ENCODE results near the gene MYO3B.

Gene MYO3B

GRCh38 chr2:170258382-170258781, 80.4 kb downstream of the MYO3B start:
- Histone ChIP-seq H3K27ac (ENCODE audit: low read length, poor library complexity, severe bottlenecking) (no peak overlapping the region), H3K4me3 (ENCODE audit: insufficient read depth in 1 of 2, low read depth in 1 of 2, low read length in 2 of 2) (no peak overlapping the region), H3K9ac (ENCODE audit: low read length) (no peak overlapping the region), H3K27me3 (ENCODE audit: control insufficient read depth in 1 of 2, insufficient read depth in 1 of 2, low read length in 2 of 2) (peaks cover 0 to 12% of the 10 kb centered on the region in 2 experiments), H3K4me2 (ENCODE audit: low read length, poor library complexity, severe bottlenecking) (no peak overlapping the region), H3K79me1 (replicated peaks; ENCODE audit: low read length, poor library complexity, severe bottlenecking) (no peaks in the 10 kb centered on the region), H2BK120ac (ENCODE audit: low read depth, low read length) (no peak overlapping the region), H2BK5ac (ENCODE audit: low read depth, low read length, poor library complexity, severe bottlenecking) (no peak overlapping the region), H3K4ac (ENCODE audit: low read depth in 1 of 2, low read length in 2 of 2) (no peak overlapping the region), H3K14ac (ENCODE audit: low read length in 2 of 2) (no peak overlapping the region), H3K23ac (ENCODE audit: low read length in 2 of 2) (no peak overlapping the region), H3K9me3 (ENCODE audit: control insufficient read depth, low read length) (peaks cover 5% of the 10 kb centered on the region), H2AK5ac (ENCODE audit: low read length, severe bottlenecking) (no peak overlapping the region), H2BK15ac (ENCODE audit: low read depth, poor library complexity, severe bottlenecking) (no peak overlapping the region), H3K36me3 (ENCODE audit: control insufficient read depth in 1 of 2, insufficient read depth in 2 of 2, low read depth in 1 of 2, low read length in 2 of 2) (no peaks in the 10 kb centered on the region), H2BK12ac (ENCODE audit: low read length in 2 of 2) (no peak overlapping the region), H4K91ac (ENCODE audit: low read length) (no peak overlapping the region), H2AFZ (ENCODE audit: low read depth, low read length) (no peak overlapping the region), H3K4me1 (ENCODE audit: control insufficient read depth, insufficient read depth, low read depth, low read length) (no peaks in the 10 kb centered on the region), H3K18ac (ENCODE audit: low read depth in 1 of 2, low read length in 2 of 2) (no peak overlapping the region), H4K8ac (ENCODE audit: low read length) (no peak overlapping the region)
- WGBS: 92% methylated on average over 3 of the region's 3 CpGs
- DNase-seq: no peak

GRCh38 chr2:170260188-170260587, 82.2 kb downstream of the MYO3B start:
- Histone ChIP-seq H3K4me1 (ENCODE audit: control insufficient read depth, insufficient read depth, low read depth, low read length) (no peaks in the 10 kb centered on the region), H3K23ac (ENCODE audit: low read length in 2 of 2) (no peak overlapping the region), H3K4me3 (ENCODE audit: insufficient read depth in 1 of 2, low read depth in 1 of 2, low read length in 2 of 2) (no peak overlapping the region), H2BK120ac (ENCODE audit: low read depth, low read length) (no peak overlapping the region), H3K9ac (ENCODE audit: low read length) (no peak overlapping the region), H2AK5ac (ENCODE audit: low read length, severe bottlenecking) (no peak overlapping the region), H2AFZ (ENCODE audit: low read depth, low read length) (no peak overlapping the region), H3K18ac (ENCODE audit: low read depth in 1 of 2, low read length in 2 of 2) (no peak overlapping the region), H3K79me1 (replicated peaks; ENCODE audit: low read length, poor library complexity, severe bottlenecking) (no peaks in the 10 kb centered on the region), H3K4me2 (ENCODE audit: low read length, poor library complexity, severe bottlenecking) (no peak overlapping the region), H3K9me3 (ENCODE audit: control insufficient read depth, low read length) (peaks cover 5% of the 10 kb centered on the region), H4K91ac (ENCODE audit: low read length) (no peak overlapping the region), H3K27me3 (ENCODE audit: control insufficient read depth in 1 of 2, insufficient read depth in 1 of 2, low read length in 2 of 2) (no peaks in the 10 kb centered on the region), H2BK5ac (ENCODE audit: low read depth, low read length, poor library complexity, severe bottlenecking) (no peak overlapping the region), H3K36me3 (ENCODE audit: control insufficient read depth in 1 of 2, insufficient read depth in 2 of 2, low read depth in 1 of 2, low read length in 2 of 2) (no peaks in the 10 kb centered on the region), H2BK12ac (ENCODE audit: low read length in 2 of 2) (no peak overlapping the region), H4K8ac (ENCODE audit: low read length) (no peak overlapping the region), H3K4ac (ENCODE audit: low read depth in 1 of 2, low read length in 2 of 2) (no peak overlapping the region), H3K27ac (ENCODE audit: low read length, poor library complexity, severe bottlenecking) (no peak overlapping the region), H3K14ac (ENCODE audit: low read length in 2 of 2) (no peak overlapping the region), H2BK15ac (ENCODE audit: low read depth, poor library complexity, severe bottlenecking) (no peak overlapping the region)
- DNase-seq: no peak

- Histone ChIP-seq H3K4me3 (ENCODE audit: insufficient read depth in 1 of 2, low read depth in 1 of 2, low read length in 2 of 2) (no peak overlapping the region), H3K36me3 (ENCODE audit: control insufficient read depth in 1 of 2, insufficient read depth in 2 of 2, low read depth in 1 of 2, low read length in 2 of 2) (no peaks in the 10 kb centered on the region), H3K23ac (ENCODE audit: low read length in 2 of 2) (no peak overlapping the region), H2AFZ (ENCODE audit: low read depth, low read length) (no peak overlapping the region), H4K91ac (ENCODE audit: low read length) (no peak overlapping the region), H2BK12ac (ENCODE audit: low read length in 2 of 2) (no peak overlapping the region), H3K79me1 (replicated peaks; ENCODE audit: low read length, poor library complexity, severe bottlenecking) (no peaks in the 10 kb centered on the region), H3K9me3 (ENCODE audit: control insufficient read depth, low read length) (peaks cover 5% of the 10 kb centered on the region), H3K9ac (ENCODE audit: low read length) (no peak overlapping the region), H2BK15ac (ENCODE audit: low read depth, poor library complexity, severe bottlenecking) (no peak overlapping the region), H4K8ac (ENCODE audit: low read length) (no peak overlapping the region), H2AK5ac (ENCODE audit: low read length, severe bottlenecking) (no peak overlapping the region), H3K18ac (ENCODE audit: low read depth in 1 of 2, low read length in 2 of 2) (no peak overlapping the region), H2BK5ac (ENCODE audit: low read depth, low read length, poor library complexity, severe bottlenecking) (no peak overlapping the region), H3K27ac (ENCODE audit: low read length, poor library complexity, severe bottlenecking) (no peak overlapping the region), H3K4me2 (ENCODE audit: low read length, poor library complexity, severe bottlenecking) (no peak overlapping the region), H2BK120ac (ENCODE audit: low read depth, low read length) (no peak overlapping the region), H3K4me1 (ENCODE audit: control insufficient read depth, insufficient read depth, low read depth, low read length) (no peaks in the 10 kb centered on the region), H3K14ac (ENCODE audit: low read length in 2 of 2) (no peak overlapping the region), H3K4ac (ENCODE audit: low read depth in 1 of 2, low read length in 2 of 2) (no peak overlapping the region), H3K27me3 (ENCODE audit: control insufficient read depth in 1 of 2, insufficient read depth in 1 of 2, low read length in 2 of 2) (no peaks in the 10 kb centered on the region)
- 100% methylated on average over 1 of the region's 1 CpG for WGBS
- no peak for DNase-seq
These were observed 83.6 kb downstream of the MYO3B start for GRCh38 chr2:170261566-170261965.

- whole genome bisulfite sequencing: 97% methylated on average over 2 of the region's 2 CpGs
- no peak overlapping the region for H3K27ac ChIP-seq (ENCODE audit: low read length, poor library complexity, severe bottlenecking)
- no peak overlapping the region for H3K23ac ChIP-seq (ENCODE audit: low read length in 2 of 2)
- H3K4me2 ChIP-seq (ENCODE audit: low read length, poor library complexity, severe bottlenecking): no peak overlapping the region
- H3K4me1 ChIP-seq (ENCODE audit: control insufficient read depth, insufficient read depth, low read depth, low read length): no peaks in the 10 kb centered on the region
- H2BK120ac ChIP-seq (ENCODE audit: low read depth, low read length): no peak overlapping the region
- no peak overlapping the region for H3K9ac ChIP-seq (ENCODE audit: low read length)
- H2BK15ac ChIP-seq (ENCODE audit: low read depth, poor library complexity, severe bottlenecking): no peak overlapping the region
- no peak overlapping the region for H3K4me3 ChIP-seq (ENCODE audit: insufficient read depth in 1 of 2, low read depth in 1 of 2, low read length in 2 of 2)
- H3K14ac ChIP-seq (ENCODE audit: low read length in 2 of 2): no peak overlapping the region
- no peaks in the 10 kb centered on the region for H3K36me3 ChIP-seq (ENCODE audit: control insufficient read depth in 1 of 2, insufficient read depth in 2 of 2, low read depth in 1 of 2, low read length in 2 of 2)
- H3K9me3 ChIP-seq (ENCODE audit: control insufficient read depth, low read length): peaks cover 5% of the 10 kb centered on the region
- no peak overlapping the region for H4K8ac ChIP-seq (ENCODE audit: low read length)
- no peak overlapping the region for H4K91ac ChIP-seq (ENCODE audit: low read length)
- no peak for DNase-seq
- no peak overlapping the region for H3K4ac ChIP-seq (ENCODE audit: low read depth in 1 of 2, low read length in 2 of 2)
- H2AFZ ChIP-seq (ENCODE audit: low read depth, low read length): no peak overlapping the region
- H3K79me1 ChIP-seq (replicated peaks; ENCODE audit: low read length, poor library complexity, severe bottlenecking): no peaks in the 10 kb centered on the region
- H2BK5ac ChIP-seq (ENCODE audit: low read depth, low read length, poor library complexity, severe bottlenecking): no peak overlapping the region
- H3K27me3 ChIP-seq (ENCODE audit: control insufficient read depth in 1 of 2, insufficient read depth in 1 of 2, low read length in 2 of 2): no peaks in the 10 kb centered on the region
- no peak overlapping the region for H2BK12ac ChIP-seq (ENCODE audit: low read length in 2 of 2)
- no peak overlapping the region for H2AK5ac ChIP-seq (ENCODE audit: low read length, severe bottlenecking)
- H3K18ac ChIP-seq (ENCODE audit: low read depth in 1 of 2, low read length in 2 of 2): no peak overlapping the region
These were observed 84.4 kb downstream of the MYO3B start for GRCh38 chr2:170262343-170262742.
